ENCODE measurements around the gene MXI1. TPM values are rescaled to one million over a fixed set of nuclear protein-coding genes. Genes with fewer than 3 reads are reported as not detected.
"Not testable (repeated sequence)": the region's sequence is repeated elsewhere in the genome, so short reads cannot be mapped to it uniquely, and the experiment has no call there.

MXI1 gene
- total RNA-seq, 1 experiment from 2014 or later: 16.6 TPM

DNA sequence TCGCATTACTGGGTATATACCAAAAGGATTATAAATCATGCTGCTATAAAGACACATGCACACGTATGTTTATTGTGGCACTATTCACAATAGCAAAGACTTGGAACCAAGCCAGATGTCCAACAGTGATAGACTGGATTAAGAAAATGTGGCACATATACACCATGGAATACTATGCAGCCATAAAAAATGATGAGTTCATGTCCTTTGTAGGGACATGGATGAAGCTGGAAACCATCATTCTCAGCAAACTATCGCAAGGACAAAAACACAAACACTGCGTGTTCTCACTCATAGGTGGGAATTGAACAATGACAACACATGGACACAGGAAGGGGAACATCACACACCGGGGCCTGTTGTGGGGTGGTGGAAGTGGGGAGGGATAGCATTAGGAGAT, 40.4 kb downstream of the MXI1 start:
- peaks cover 16% of the 10 kb centered on the region for H3K36me3 Mint-ChIP-seq
- H3K27me3 Mint-ChIP-seq (ENCODE audit: low read depth); H3K4me3 Mint-ChIP-seq; DNase-seq (ENCODE audit: low spot score); H3K27ac Mint-ChIP-seq; ATAC-seq; H3K9me3 Mint-ChIP-seq; POLR2A ChIA-PET; CTCF ChIA-PET: not testable (repeated sequence)
- peaks cover 21% of the 10 kb centered on the region for H3K4me1 Mint-ChIP-seq

DNA sequence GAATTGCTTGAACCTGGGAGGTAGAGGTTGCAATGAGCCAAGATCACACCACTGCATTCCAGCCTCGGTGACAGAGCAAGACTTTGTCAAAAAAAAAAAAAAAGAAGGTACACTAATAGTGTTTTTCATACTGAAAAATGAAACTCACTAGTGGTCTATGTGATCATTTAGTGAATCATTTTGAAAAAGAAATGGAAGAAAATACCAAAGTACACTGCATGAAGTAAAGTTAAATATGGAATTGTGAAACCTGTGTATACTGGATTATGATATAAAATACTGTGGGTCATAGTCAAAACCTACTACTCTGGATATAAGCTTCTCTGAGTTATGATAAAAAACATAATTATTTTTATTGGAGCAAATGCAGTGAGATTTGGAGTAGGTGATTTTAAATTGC, 42.1 kb downstream of the MXI1 start:
- CTCF ChIA-PET; H3K27me3 Mint-ChIP-seq (ENCODE audit: low read depth); H3K27ac Mint-ChIP-seq; DNase-seq (ENCODE audit: low spot score); H3K9me3 Mint-ChIP-seq; ATAC-seq; POLR2A ChIA-PET; H3K4me3 Mint-ChIP-seq: not testable (repeated sequence)
- H3K36me3 Mint-ChIP-seq: peaks cover 19% of the 10 kb centered on the region
- peaks cover 13% of the 10 kb centered on the region for H3K4me1 Mint-ChIP-seq

DNA sequence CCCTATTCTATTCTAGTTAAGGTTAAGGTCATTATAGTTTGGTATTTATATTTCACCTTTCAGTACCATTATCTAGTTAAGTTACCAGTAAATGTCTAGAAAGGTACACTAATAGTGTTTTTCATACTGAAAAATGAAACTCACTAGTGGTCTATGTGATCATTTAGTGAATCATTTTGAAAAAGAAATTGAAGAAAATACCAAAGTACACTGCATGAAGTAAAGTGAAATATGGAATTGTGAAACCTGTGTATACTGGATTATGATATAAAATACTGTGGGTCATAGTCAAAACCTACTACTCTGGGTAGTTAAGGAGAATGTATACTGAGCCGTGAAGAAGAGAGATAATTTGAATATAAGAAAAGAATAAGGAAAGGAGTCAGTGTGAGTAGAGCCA, 44.0 kb downstream of the MXI1 start:
- POLR2A ChIA-PET; H3K27me3 Mint-ChIP-seq (ENCODE audit: low read depth): not testable (repeated sequence)
- H3K9me3 Mint-ChIP-seq: peaks cover 15% of the 10 kb centered on the region

DNA sequence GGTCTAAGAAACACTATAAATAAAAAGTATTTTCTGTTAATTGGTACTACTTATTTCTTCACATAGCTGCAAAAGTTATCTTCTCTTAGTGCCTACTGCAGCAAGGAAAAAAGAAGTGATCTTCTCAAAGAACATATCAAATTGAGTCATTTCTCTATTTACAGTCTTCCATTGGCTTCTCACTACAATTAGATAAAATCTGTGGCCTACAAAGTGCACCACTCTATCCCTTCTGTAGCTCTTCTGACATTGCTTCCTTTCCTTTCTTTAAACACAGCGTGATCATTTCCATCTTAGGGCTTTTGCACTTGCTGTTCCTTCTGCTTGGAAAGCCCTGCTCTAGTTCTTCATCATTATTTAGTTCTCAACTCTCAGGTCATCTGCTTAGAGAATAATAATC, 44.7 kb downstream of the MXI1 start:
- H3K9me3 Mint-ChIP-seq: peaks cover 15% of the 10 kb centered on the region

More for the DNA sequence above, 44.0 kb downstream of the MXI1 start:
- H3K27ac Mint-ChIP-seq; CTCF ChIA-PET; H3K4me1 Mint-ChIP-seq; ATAC-seq; DNase-seq (ENCODE audit: low spot score); H3K4me3 Mint-ChIP-seq: not testable (repeated sequence)
- H3K36me3 Mint-ChIP-seq: peaks cover 26% of the 10 kb centered on the region

DNA sequence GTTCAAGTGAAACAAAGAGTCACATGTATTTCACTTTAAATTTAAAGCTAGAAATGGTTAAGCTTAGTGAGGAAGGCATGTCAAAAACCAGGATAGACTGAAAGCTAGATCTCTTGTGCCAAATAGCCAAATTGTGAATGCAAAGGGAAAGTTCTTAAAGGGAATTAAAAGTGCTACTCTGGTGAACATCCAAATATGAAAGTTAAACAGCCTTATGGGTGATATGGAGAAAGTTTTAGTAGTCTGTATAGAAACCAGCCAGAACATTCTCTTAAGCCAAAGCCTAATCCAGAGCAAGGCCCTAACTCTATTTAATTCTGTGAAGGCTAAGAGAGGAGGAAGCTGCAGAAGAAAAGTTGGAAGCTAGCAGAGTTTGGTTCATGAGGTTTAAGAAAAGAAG, 47.1 kb downstream of the MXI1 start:
- no peak for ATAC-seq
- no peak overlapping the region for H3K4me3 Mint-ChIP-seq
- DNase-seq (ENCODE audit: low spot score): no peak
- peaks cover 23% of the 10 kb centered on the region for H3K36me3 Mint-ChIP-seq
- no peak overlapping the region for H3K27ac Mint-ChIP-seq
- H3K27me3 Mint-ChIP-seq (ENCODE audit: low read depth): no peaks in the 10 kb centered on the region
- ChIA-PET CTCF (no interaction called here), POLR2A (interaction anchor here (0.5 kb wide), 1 partner anchor 46 kb away, joined by 3 read pairs; no protein-coding TSS in a partner anchor)
- H3K4me1 Mint-ChIP-seq: no peaks in the 10 kb centered on the region
- H3K9me3 Mint-ChIP-seq: peaks cover 15% of the 10 kb centered on the region
- TF ChIP-seq, protein P1, sequence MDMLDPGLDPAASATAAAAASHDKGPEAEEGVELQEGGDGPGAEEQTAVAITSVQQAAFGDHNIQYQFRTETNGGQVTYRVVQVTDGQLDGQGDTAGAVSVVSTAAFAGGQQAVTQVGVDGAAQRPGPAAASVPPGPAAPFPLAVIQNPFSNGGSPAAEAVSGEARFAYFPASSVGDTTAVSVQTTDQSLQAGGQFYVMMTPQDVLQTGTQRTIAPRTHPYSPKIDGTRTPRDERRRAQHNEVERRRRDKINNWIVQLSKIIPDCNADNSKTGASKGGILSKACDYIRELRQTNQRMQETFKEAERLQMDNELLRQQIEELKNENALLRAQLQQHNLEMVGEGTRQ (CRISPR knock-in tag; IDR thresholded peaks at IDR 0.05): no peak
- TF ChIP-seq, protein P2, sequence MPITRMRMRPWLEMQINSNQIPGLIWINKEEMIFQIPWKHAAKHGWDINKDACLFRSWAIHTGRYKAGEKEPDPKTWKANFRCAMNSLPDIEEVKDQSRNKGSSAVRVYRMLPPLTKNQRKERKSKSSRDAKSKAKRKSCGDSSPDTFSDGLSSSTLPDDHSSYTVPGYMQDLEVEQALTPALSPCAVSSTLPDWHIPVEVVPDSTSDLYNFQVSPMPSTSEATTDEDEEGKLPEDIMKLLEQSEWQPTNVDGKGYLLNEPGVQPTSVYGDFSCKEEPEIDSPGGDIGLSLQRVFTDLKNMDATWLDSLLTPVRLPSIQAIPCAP (CRISPR knock-in tag; IDR thresholded peaks at IDR 0.05): no peak
- TF ChIP-seq, protein P3, sequence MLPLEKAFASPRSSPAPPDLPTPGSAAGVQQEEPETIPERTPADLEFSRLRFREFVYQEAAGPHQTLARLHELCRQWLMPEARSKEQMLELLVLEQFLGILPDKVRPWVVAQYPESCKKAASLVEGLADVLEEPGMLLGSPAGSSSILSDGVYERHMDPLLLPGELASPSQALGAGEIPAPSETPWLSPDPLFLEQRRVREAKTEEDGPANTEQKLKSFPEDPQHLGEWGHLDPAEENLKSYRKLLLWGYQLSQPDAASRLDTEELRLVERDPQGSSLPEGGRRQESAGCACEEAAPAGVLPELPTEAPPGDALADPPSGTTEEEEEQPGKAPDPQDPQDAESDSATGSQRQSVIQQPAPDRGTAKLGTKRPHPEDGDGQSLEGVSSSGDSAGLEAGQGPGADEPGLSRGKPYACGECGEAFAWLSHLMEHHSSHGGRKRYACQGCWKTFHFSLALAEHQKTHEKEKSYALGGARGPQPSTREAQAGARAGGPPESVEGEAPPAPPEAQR (CRISPR knock-in tag; IDR thresholded peaks at IDR 0.05): no peak
- TF ChIP-seq NFATC4 (CRISPR knock-in tag; IDR thresholded peaks at IDR 0.05) (no peak), ZNF396 (CRISPR knock-in tag; IDR thresholded peaks at IDR 0.05; ENCODE audit: borderline replicate concordance) (no peak)

More for the DNA sequence above, 44.7 kb downstream of the MXI1 start:
- DNase-seq (ENCODE audit: low spot score) (no peak), ATAC-seq (no peak)
- no peaks in the 10 kb centered on the region for H3K27me3 Mint-ChIP-seq (ENCODE audit: low read depth)
- POLR2A ChIA-PET: no interaction called here
- CTCF ChIA-PET: no interaction called here
- no peak overlapping the region for H3K27ac Mint-ChIP-seq
- peaks cover 29% of the 10 kb centered on the region for H3K36me3 Mint-ChIP-seq
- no peaks in the 10 kb centered on the region for H3K4me1 Mint-ChIP-seq
- TF ChIP-seq FOXP1 (CRISPR knock-in tag; IDR thresholded peaks at IDR 0.05; ENCODE audit: borderline replicate concordance) (no peak), ZNF416 (CRISPR knock-in tag; IDR thresholded peaks at IDR 0.05) (no peak), TP53 (CRISPR knock-in tag; IDR thresholded peaks at IDR 0.05) (no peak), SMAD4 (CRISPR knock-in tag; IDR thresholded peaks at IDR 0.05) (no peak)
- no peak overlapping the region for H3K4me3 Mint-ChIP-seq

DNA sequence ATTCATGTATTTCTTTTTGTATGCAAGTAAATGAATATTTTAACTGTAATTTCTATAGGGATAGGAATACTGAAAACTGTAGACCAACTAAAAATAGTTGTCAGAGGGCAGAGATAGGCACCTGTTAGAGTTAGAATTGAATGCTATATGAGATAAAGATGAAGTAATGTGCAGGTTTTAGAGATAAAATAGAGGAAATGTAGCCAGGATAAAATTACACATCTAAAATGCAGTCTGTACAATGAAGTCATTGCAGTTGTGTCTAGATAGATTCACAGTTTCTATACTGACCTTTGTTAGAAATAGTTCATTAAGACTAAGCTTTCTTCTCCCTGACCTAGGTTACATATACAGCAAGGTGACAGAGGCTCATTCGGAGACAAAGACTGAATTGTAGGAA, 51.1 kb downstream of the MXI1 start:
- no peaks in the 10 kb centered on the region for H3K4me1 Mint-ChIP-seq
- ATAC-seq: no peak
- TF ChIP-seq ZNF263 (CRISPR knock-in tag; IDR thresholded peaks at IDR 0.05; ENCODE audit: low read depth) (no peak), ZNF232 (CRISPR knock-in tag; IDR thresholded peaks at IDR 0.05) (no peak), MXD4 (CRISPR knock-in tag; IDR thresholded peaks at IDR 0.05; ENCODE audit: borderline replicate concordance) (no peak)
- TF ChIP-seq, protein P4, sequence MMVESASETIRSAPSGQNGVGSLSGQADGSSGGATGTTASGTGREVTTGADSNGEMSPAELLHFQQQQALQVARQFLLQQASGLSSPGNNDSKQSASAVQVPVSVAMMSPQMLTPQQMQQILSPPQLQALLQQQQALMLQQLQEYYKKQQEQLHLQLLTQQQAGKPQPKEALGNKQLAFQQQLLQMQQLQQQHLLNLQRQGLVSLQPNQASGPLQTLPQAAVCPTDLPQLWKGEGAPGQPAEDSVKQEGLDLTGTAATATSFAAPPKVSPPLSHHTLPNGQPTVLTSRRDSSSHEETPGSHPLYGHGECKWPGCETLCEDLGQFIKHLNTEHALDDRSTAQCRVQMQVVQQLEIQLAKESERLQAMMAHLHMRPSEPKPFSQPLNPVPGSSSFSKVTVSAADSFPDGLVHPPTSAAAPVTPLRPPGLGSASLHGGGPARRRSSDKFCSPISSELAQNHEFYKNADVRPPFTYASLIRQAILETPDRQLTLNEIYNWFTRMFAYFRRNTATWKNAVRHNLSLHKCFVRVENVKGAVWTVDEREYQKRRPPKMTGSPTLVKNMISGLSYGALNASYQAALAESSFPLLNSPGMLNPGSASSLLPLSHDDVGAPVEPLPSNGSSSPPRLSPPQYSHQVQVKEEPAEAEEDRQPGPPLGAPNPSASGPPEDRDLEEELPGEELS (CRISPR knock-in tag; IDR thresholded peaks at IDR 0.05): no peak
- TF ChIP-seq, protein P5, sequence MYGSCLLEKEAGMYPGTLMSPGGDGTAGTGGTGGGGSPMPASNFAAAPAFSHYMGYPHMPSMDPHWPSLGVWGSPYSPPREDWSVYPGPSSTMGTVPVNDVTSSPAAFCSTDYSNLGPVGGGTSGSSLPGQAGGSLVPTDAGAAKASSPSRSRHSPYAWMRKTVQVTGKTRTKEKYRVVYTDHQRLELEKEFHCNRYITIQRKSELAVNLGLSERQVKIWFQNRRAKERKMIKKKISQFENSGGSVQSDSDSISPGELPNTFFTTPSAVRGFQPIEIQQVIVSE (CRISPR knock-in tag; IDR thresholded peaks at IDR 0.05; ENCODE audit: borderline replicate concordance): no peak
- no peak overlapping the region for H3K27ac Mint-ChIP-seq
- H3K9me3 Mint-ChIP-seq: peaks cover 15% of the 10 kb centered on the region
- H3K4me3 Mint-ChIP-seq: no peak overlapping the region
- no peak for DNase-seq (ENCODE audit: low spot score)
- ChIA-PET POLR2A (no interaction called here), CTCF (interaction anchor here (0.6 to 1.1 kb wide), 3 partner anchors 32 to 374 kb away, joined by 3 read pairs; no protein-coding TSS in a partner anchor)
- no peaks in the 10 kb centered on the region for H3K27me3 Mint-ChIP-seq (ENCODE audit: low read depth)
- peaks cover 23% of the 10 kb centered on the region for H3K36me3 Mint-ChIP-seq

Measured in WTC11 (cell line).